Smooth muscle cell (in vitro differentiated cells): Measurements from ENCODE around the gene AAMDC. TPM values are rescaled to one million over a fixed set of nuclear protein-coding genes. Genes with fewer than 3 reads are reported as not detected.

Experiments used
- DNase-seq: peaks from one replicate; lab custom pipeline; 2025; ENCODE audit not compliant: unreplicated experiment; lab: John Stamatoyannopoulos, UW
- H2AFZ ChIP-seq: fragments of 200-600 bp; sonication (generic); 2 replicates; pipeline ENCODE4 v1.6.0; 2016; ENCODE audit warnings: antibody characterized with exemption, low read depth, mild to moderate bottlenecking
- H3F3A ChIP-seq: fragments of 200-600 bp; sonication (generic); 2 replicates; pipeline ENCODE4 v1.6.0; 2017; ENCODE audit warnings: antibody characterized with exemption, low read depth
- H3K27ac ChIP-seq: fragments of 200-600 bp; sonication (generic); 2 replicates; pipeline ENCODE4 v1.5.1; 2016; ENCODE audit warnings: low read depth, mild to moderate bottlenecking
- H3K27me3 ChIP-seq: fragments of 200-600 bp; sonication (generic); 2 replicates; pipeline ENCODE4 v1.6.1; 2016; ENCODE audit warnings: low read depth, mild to moderate bottlenecking
- H3K36me3 ChIP-seq: fragments of 200-600 bp; sonication (generic); 2 replicates; pipeline ENCODE4 v1.5.1; 2016; ENCODE audit warnings: low read depth
- H3K4me1 ChIP-seq: fragments of 200-600 bp; sonication (generic); 2 replicates; pipeline ENCODE4 v1.5.1; 2016; ENCODE audit warnings: low read depth
- H3K4me2 ChIP-seq: fragments of 200-600 bp; sonication (generic); 2 replicates; pipeline ENCODE4 v1.6.0; 2016; ENCODE audit warnings: mild to moderate bottlenecking
- H3K4me3 ChIP-seq: fragments of 200-600 bp; sonication (generic); 2 replicates; pipeline ENCODE4 v1.5.1; 2016; ENCODE audit warnings: mild to moderate bottlenecking
- H3K79me2 ChIP-seq: fragments of 200-600 bp; sonication (generic); 2 replicates; pipeline ENCODE4 v1.6.0; 2016; ENCODE audit warnings: low read depth, mild to moderate bottlenecking
- H3K9ac ChIP-seq: fragments of 200-600 bp; sonication (generic); 2 replicates; pipeline ENCODE4 v1.6.0; 2016; ENCODE audit warnings: low read depth
- H3K9me3 ChIP-seq: fragments of 200-600 bp; sonication (generic); replicated peaks from 2 replicates; pipeline ENCODE4 v1.5.1; 2016; ENCODE audit warnings: low read depth
- H4K20me1 ChIP-seq: fragments of 200-600 bp; sonication (generic); 2 replicates; pipeline ENCODE4 v1.6.0; 2016; ENCODE audit warnings: low read depth
- CTCF ChIP-seq: fragments of 200-600 bp; sonication (generic); IDR thresholded peaks from 2 replicates; pipeline ENCODE4 v1.5.1; 2017; ENCODE audit warnings: borderline replicate concordance, mild to moderate bottlenecking, antibody characterized with exemption; ENCODE audit not compliant: insufficient read depth, poor library complexity, severe bottlenecking
- WGBS: methylation state at CpG from one replicate; pipeline ENCODE4 v1.1.7; 2016; ENCODE audit warnings: low lambda C conversion rate; 5-methylcytosine and 5-hydroxymethylcytosine counted together
- polyA plus RNA-seq: library from polyadenylated mRNA; unstranded; fragments of >200 nt; fragmentation: Nextera tagmentation; extraction: Ambion mirVana; gene quantifications from 2 replicates; pipeline ENCODE4 v1.2.1, GENCODE V29; 2016
- total RNA-seq: library from RNA; depleted of rRNA; stranded (reverse); fragments of >200 nt; gene quantifications from 2 replicates; pipeline ENCODE4 v1.2.3, GENCODE V29; 2014

Gene AAMDC
- total and polyA plus RNA-seq, 2 experiments from 2014 or later = 24.2 to 76.3 TPM

- peaks cover 93% of the 10 kb centered on the region for H3K79me2 ChIP-seq
These were observed 42.8 kb upstream of the AAMDC start for GRCh38 chr11:77778118-77778517.

GRCh38 chr11:77778549-77778948 lies 42.4 kb upstream of the AAMDC start:
- Histone ChIP-seq H3K4me2 (no peak overlapping the region), H3F3A (no peaks in the 10 kb centered on the region), H3K36me3 (no peaks in the 10 kb centered on the region), H4K20me1 (peaks cover 98% of the 10 kb centered on the region), H3K4me1 (no peaks in the 10 kb centered on the region), H3K9me3 (no peaks in the 10 kb centered on the region), H3K27ac (no peak overlapping the region), H3K4me3 (no peak overlapping the region), H2AFZ (no peak overlapping the region), H3K79me2 (peaks cover 93% of the 10 kb centered on the region), H3K9ac (no peak overlapping the region), H3K27me3 (no peaks in the 10 kb centered on the region)
- DNase-seq = no peak
- no peak for TF ChIP-seq CTCF
- WGBS = 15% methylated on average over 1 of the region's 1 CpG

More at GRCh38 chr11:77778118-77778517, 42.8 kb upstream of the AAMDC start:
- 100% methylated on average over 1 of the region's 1 CpG for WGBS
- H3K9me3 ChIP-seq = no peaks in the 10 kb centered on the region
- H4K20me1 ChIP-seq = peaks cover 98% of the 10 kb centered on the region
- H3K9ac ChIP-seq = no peak overlapping the region
- no peaks in the 10 kb centered on the region for H3K4me1 ChIP-seq
- H3K27ac ChIP-seq = no peak overlapping the region
- no peak overlapping the region for H3K4me2 ChIP-seq
- H2AFZ ChIP-seq = no peak overlapping the region
- no peak for DNase-seq
- no peak for TF ChIP-seq CTCF
- H3F3A ChIP-seq = no peaks in the 10 kb centered on the region
- H3K36me3 ChIP-seq = no peaks in the 10 kb centered on the region
- no peaks in the 10 kb centered on the region for H3K27me3 ChIP-seq
- no peak overlapping the region for H3K4me3 ChIP-seq

GRCh38 chr11:77779935-77780334 lies 41.0 kb upstream of the AAMDC start:
- no peak for DNase-seq
- no peaks in the 10 kb centered on the region for H3K4me1 ChIP-seq
- H3K27ac ChIP-seq = no peak overlapping the region
- no peaks in the 10 kb centered on the region for H3K9me3 ChIP-seq
- H3K27me3 ChIP-seq = no peaks in the 10 kb centered on the region
- H3K36me3 ChIP-seq = no peaks in the 10 kb centered on the region
- H3K79me2 ChIP-seq = peaks cover 94% of the 10 kb centered on the region
- H3F3A ChIP-seq = no peaks in the 10 kb centered on the region
- peaks cover 98% of the 10 kb centered on the region for H4K20me1 ChIP-seq
- H3K4me3 ChIP-seq = no peak overlapping the region
- H2AFZ ChIP-seq = no peak overlapping the region
- H3K9ac ChIP-seq = no peak overlapping the region
- no peak overlapping the region for H3K4me2 ChIP-seq
- TF ChIP-seq CTCF = no peak

- no peak overlapping the region for H3K27ac ChIP-seq
These were observed 37.9 kb upstream of the AAMDC start for GRCh38 chr11:77783025-77783424.

More at GRCh38 chr11:77783025-77783424, 37.9 kb upstream of the AAMDC start:
- no peaks in the 10 kb centered on the region for H3K9me3 ChIP-seq
- 100% methylated on average over 1 of the region's 1 CpG for WGBS
- no peak overlapping the region for H3K9ac ChIP-seq
- H3K4me2 ChIP-seq = no peak overlapping the region
- H2AFZ ChIP-seq = no peak overlapping the region
- TF ChIP-seq CTCF = no peak
- H3K36me3 ChIP-seq = no peaks in the 10 kb centered on the region
- H3K4me3 ChIP-seq = no peak overlapping the region
- H3K79me2 ChIP-seq = peaks cover 93% of the 10 kb centered on the region
- peaks cover 99% of the 10 kb centered on the region for H4K20me1 ChIP-seq
- H3K4me1 ChIP-seq = no peaks in the 10 kb centered on the region
- no peaks in the 10 kb centered on the region for H3F3A ChIP-seq
- DNase-seq = no peak
- H3K27me3 ChIP-seq = no peaks in the 10 kb centered on the region
